GM12892 (cell line): ENCODE results near the gene PRM3.

Experiments used
- POLR2A ChIP-seq: IDR thresholded peaks from 2 replicates; pipeline ENCODE4 v1.6.1; 2011; ENCODE audit warnings: low read depth, low read length, control low read depth
- POLR2AphosphoS5 ChIP-seq: IDR thresholded peaks from 2 replicates; pipeline ENCODE4 v1.6.1; 2011; ENCODE audit warnings: low read depth, low read length, control low read depth
- TAF1 ChIP-seq: IDR thresholded peaks from 2 replicates; pipeline ENCODE4 v1.6.1; 2011; ENCODE audit warnings: low read depth, mild to moderate bottlenecking, control low read depth, low read length, borderline replicate concordance

DNA sequence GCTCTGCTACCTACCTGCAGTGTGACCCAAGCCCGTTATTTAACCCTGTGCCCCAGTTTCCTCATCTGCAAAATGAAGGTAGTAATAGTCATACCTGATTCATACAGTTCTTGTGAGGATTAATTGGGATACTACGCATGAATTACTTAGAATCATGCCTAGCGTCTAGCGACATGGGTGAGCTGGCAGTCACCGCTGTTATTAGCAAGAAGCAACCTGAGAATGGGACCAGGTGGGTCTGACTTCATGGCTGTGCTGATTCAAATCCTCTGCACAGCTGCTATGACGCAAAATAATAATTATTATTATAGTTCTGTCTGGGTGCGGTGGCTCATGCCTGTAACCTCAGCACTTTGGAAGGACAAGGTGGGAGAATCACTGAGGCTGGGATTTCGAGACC is 25.3 kb downstream of the PRM3 start:
- no peak for TF ChIP-seq POLR2A
- no peak for TF ChIP-seq POLR2AphosphoS5
- no peak for TF ChIP-seq TAF1
